ENCODE results near the gene DACH1. TPM values are rescaled to one million over a fixed set of nuclear protein-coding genes. Genes with fewer than 3 reads are reported as not detected.

Gene DACH1
- total and polyA plus RNA-seq, 11 donors: 1.2 to 3.8 (median 2.1) TPM

- no peak for TF ChIP-seq POLR2A (IDR thresholded peaks at IDR 0.05)
- TF ChIP-seq CTCF (IDR thresholded peaks at IDR 0.05): no peak
- 90 to 93% (median 92%) methylated on average over 1 of the region's 1 CpG for WGBS, 4 donors
- DNase-seq: no peak
- intact Hi-C loops (cut with DNase I): no loop called here
- Histone ChIP-seq H3K36me3 (peaks cover 0 to 2% (median 0%) of the 10 kb centered on the region in 9 donors), H3K4me1 (no peaks in the 10 kb centered on the region), H3K9me3 (no peaks in the 10 kb centered on the region), H3K4me3 (no peak overlapping the region), H3K27ac (no peak overlapping the region), H3K27me3 (no peaks in the 10 kb centered on the region)
- ATAC-seq: no peak
These were observed 381.1 kb downstream of the DACH1 start for GRCh38 chr13:71485913-71486312.

- intact Hi-C loops (cut with DNase I): no loop called here
- DNase-seq (no peak), ATAC-seq (no peak)
- TF ChIP-seq POLR2A (IDR thresholded peaks at IDR 0.05) (no peak), CTCF (IDR thresholded peaks at IDR 0.05) (no peak)
- peaks cover 0 to 2% (median 0%) of the 10 kb centered on the region in 9 donors for H3K36me3 ChIP-seq
- no peaks in the 10 kb centered on the region for H3K4me1 ChIP-seq
- no peaks in the 10 kb centered on the region for H3K27me3 ChIP-seq
- H3K9me3 ChIP-seq: no peaks in the 10 kb centered on the region
- H3K27ac ChIP-seq: no peak overlapping the region
- no peak overlapping the region for H3K4me3 ChIP-seq
These were observed 383.3 kb downstream of the DACH1 start for GRCh38 chr13:71483733-71484132.

GRCh38 chr13:71481501-71481900, 385.5 kb downstream of the DACH1 start:
- no peak overlapping the region for H3K27ac ChIP-seq
- H3K9me3 ChIP-seq: no peaks in the 10 kb centered on the region
- WGBS, 4 donors: 89 to 93% (median 90%) methylated on average over 3 of the region's 3 CpGs
- H3K27me3 ChIP-seq: no peaks in the 10 kb centered on the region
- no peak overlapping the region for H3K4me3 ChIP-seq
- TF ChIP-seq CTCF (IDR thresholded peaks at IDR 0.05) (no peak), POLR2A (IDR thresholded peaks at IDR 0.05) (no peak)
- intact Hi-C loops (cut with DNase I): no loop called here
- H3K4me1 ChIP-seq: no peaks in the 10 kb centered on the region
- DNase-seq: no peak
- ATAC-seq: no peak
- H3K36me3 ChIP-seq: no peaks in the 10 kb centered on the region

- no peak overlapping the region for H3K4me3 ChIP-seq
- WGBS, 4 donors: 71 to 86% (median 81%) methylated on average over 1 of the region's 1 CpG
- intact Hi-C loops (cut with DNase I): no loop called here
- ATAC-seq: no peak
- no peaks in the 10 kb centered on the region for H3K9me3 ChIP-seq
- H3K27me3 ChIP-seq: no peaks in the 10 kb centered on the region
- H3K36me3 ChIP-seq: no peaks in the 10 kb centered on the region
- no peak overlapping the region for H3K27ac ChIP-seq
- TF ChIP-seq CTCF (IDR thresholded peaks at IDR 0.05) (no peak), POLR2A (IDR thresholded peaks at IDR 0.05) (no peak)
- H3K4me1 ChIP-seq: no peaks in the 10 kb centered on the region
- no peak for DNase-seq
These were observed 386.0 kb downstream of the DACH1 start for GRCh38 chr13:71481046-71481445.
